Uterus (tissue), 2 donors: ENCODE data around the gene MED27.

Experiments
- CTCF ChIP-seq, 4 experiments: fragments of 200-600 bp in 2 of 4; fragments of 450-650 bp in 2 of 4; sonication (generic) in 2 of 4; IDR thresholded peaks; one replicate each; pipeline ENCODE4 v1.5.1; 2016 to 2019; ENCODE audit warnings: antibody characterized with exemption in 4 of 4, mild to moderate bottlenecking in 2 of 4, moderate library complexity in 1 of 4
- POLR2A ChIP-seq, 2 donors: fragments of 450-650 bp; IDR thresholded peaks; one replicate each; pipeline ENCODE4 v1.6.1; 2016; ENCODE audit warnings: antibody characterized with exemption in 2 of 2, mild to moderate bottlenecking in 1 of 2, moderate library complexity in 1 of 2

- TF ChIP-seq CTCF (IDR thresholded peaks at IDR 0.05), result no peak
- TF ChIP-seq POLR2A (IDR thresholded peaks at IDR 0.05), result no peak
Measured at GRCh38 chr9:131810351-131811170, 269.1 kb downstream of the MED27 start.
